ENCODE measurements around the gene MEI4. TPM values are rescaled to one million over a fixed set of nuclear protein-coding genes. Genes with fewer than 3 reads are reported as not detected.
"Not testable (repeated sequence)": the region's sequence is repeated elsewhere in the genome, so short reads cannot be mapped to it uniquely, and the experiment has no call there.

The MEI4 gene
- total and polyA plus RNA-seq, 2 of the 8 experiments (the other 6 are each of a cell fraction or from before 2014, with no cell fraction given) = 0.05 to 0.24 TPM

- H3K4me3 ChIP-seq (ENCODE audit: extremely low read depth in 1 of 4, insufficient read depth in 2 of 4, low read depth in 3 of 4, low read length in 4 of 4); H3K18ac ChIP-seq (ENCODE audit: extremely low read depth, low read length); H3K23ac ChIP-seq (ENCODE audit: insufficient read length); H2AK5ac ChIP-seq (ENCODE audit: low read depth, low read length); H2BK20ac ChIP-seq (ENCODE audit: low read length); H4K91ac ChIP-seq (replicated peaks; ENCODE audit: insufficient read length, low read length); FAIRE-seq; H3K56ac ChIP-seq (replicated peaks; ENCODE audit: insufficient read length, low read depth, low read length); H3K79me1 ChIP-seq (ENCODE audit: low read depth, low read length); H3K27me3 ChIP-seq (replicated peaks in 1 of 4; ENCODE audit: control insufficient read depth in 3 of 4, extremely low read depth in 1 of 4, insufficient read depth in 3 of 4, low read length in 3 of 4); H2BK15ac ChIP-seq (ENCODE audit: low read length); H2BK5ac ChIP-seq (ENCODE audit: low read depth, low read length); H3K4ac ChIP-seq (replicated peaks; ENCODE audit: insufficient read length, low read depth, low read length); H3K14ac ChIP-seq (ENCODE audit: insufficient read length); POLR2A ChIA-PET (ENCODE audit: partially characterized antibody); H4K20me1 ChIP-seq (replicated peaks in 1 of 2; ENCODE audit: control insufficient read depth in 1 of 2, insufficient read depth in 2 of 2, low read length in 2 of 2); H3K23me2 ChIP-seq (ENCODE audit: low read depth, low read length); H2BK120ac ChIP-seq (replicated peaks; ENCODE audit: low read depth, low read length); H3K27ac ChIP-seq (ENCODE audit: low read depth, low read length); H3K9ac ChIP-seq (replicated peaks in 1 of 4; ENCODE audit: extremely low read depth in 1 of 4, low read depth in 3 of 4, low read length in 3 of 4); H3K36me3 ChIP-seq (ENCODE audit: control insufficient read depth in 2 of 4, insufficient read depth in 4 of 4, low read length in 3 of 4); H4K8ac ChIP-seq (ENCODE audit: extremely low read depth, insufficient read depth, low read length); DNase-seq (ENCODE audit: low read depth in 1 of 2, low spot score in 2 of 2); H3K4me2 ChIP-seq (ENCODE audit: insufficient read depth in 1 of 2, low read depth in 2 of 2, low read length in 2 of 2); H4K5ac ChIP-seq (ENCODE audit: insufficient read length, low read depth, low read length); CTCF ChIA-PET (ENCODE audit: partially characterized antibody); H2BK12ac ChIP-seq (ENCODE audit: low read depth, low read length); H2AFZ ChIP-seq (ENCODE audit: low read length); H3K79me2 ChIP-seq (ENCODE audit: control insufficient read depth in 1 of 2, insufficient read depth in 2 of 2, low read length in 2 of 2); H3K4me1 ChIP-seq (replicated peaks in 1 of 4; ENCODE audit: control insufficient read depth in 3 of 4, insufficient read depth in 4 of 4, low read length in 3 of 4): not testable (repeated sequence)
- WGBS, 2 experiments (ENCODE audit: extremely low coverage in 1 of 2, insufficient coverage in 1 of 2, insufficient read length in 1 of 2, insufficient replicate concordance in 2 of 2, low coverage in 1 of 2, low lambda C conversion rate in 2 of 2, missing lambda C conversion rate in 1 of 2) = 76% methylated on average over 1 of the region's 1 CpG; no CpG with 5 or more reads in 1 of the 2 experiments
- peaks cover 6 to 12% of the 10 kb centered on the region in 2 experiments; a peak in 2 of 4 replicates for H3K9me3 ChIP-seq (ENCODE audit: insufficient read depth in 2 of 2, low read depth in 1 of 2, low read length in 1 of 2)
Measured at GRCh38 chr6:77752156-77752555, 99.3 kb downstream of the MEI4 start.

Data from H1 (cell line).